HEK293T (cell line): ENCODE data around the gene GAL3ST2.

Source experiments
- BHLHE40 ChIP-seq: fragments of 450-650 bp; IDR thresholded peaks from 2 replicates; pipeline ENCODE4 v1.6.1; 2016; ENCODE audit warnings: mild to moderate bottlenecking, moderate library complexity, borderline replicate concordance
- FOXK2 ChIP-seq: fragments of 450-650 bp; IDR thresholded peaks from 2 replicates; pipeline ENCODE4 v1.6.1; 2016; ENCODE audit warnings: mild to moderate bottlenecking
- FOXM1 ChIP-seq: fragments of 450-650 bp; IDR thresholded peaks from 2 replicates; pipeline ENCODE4 v1.6.1; 2017; ENCODE audit warnings: mild to moderate bottlenecking, borderline replicate concordance
- NFRKB ChIP-seq: fragments of 450-650 bp; IDR thresholded peaks from 2 replicates; pipeline ENCODE4 v1.6.1; 2016; ENCODE audit warnings: mild to moderate bottlenecking, moderate library complexity

- TF ChIP-seq NFRKB (no peak), BHLHE40 (no peak), FOXM1 (no peak), FOXK2 (no peak)
Measured at GRCh38 chr2:241751152-241751551, 25.5 kb upstream of the GAL3ST2 start.
